GM21367 (cell line): ENCODE measurements around the gene PTCD2.
A peak's percentile ranks its signal among the peaks of the same experiment; 100 is the strongest.
"Not testable (repeated sequence)": the region's sequence is repeated elsewhere in the genome, so short reads cannot be mapped to it uniquely, and the experiment has no call there.

Experiments
- ATAC-seq: cut with Tn5 transposase; IDR thresholded peaks from one replicate; pipeline ENCODE4 v1.9.1; 2021; ENCODE audit not compliant: unreplicated experiment

PTCD2 gene

DNA sequence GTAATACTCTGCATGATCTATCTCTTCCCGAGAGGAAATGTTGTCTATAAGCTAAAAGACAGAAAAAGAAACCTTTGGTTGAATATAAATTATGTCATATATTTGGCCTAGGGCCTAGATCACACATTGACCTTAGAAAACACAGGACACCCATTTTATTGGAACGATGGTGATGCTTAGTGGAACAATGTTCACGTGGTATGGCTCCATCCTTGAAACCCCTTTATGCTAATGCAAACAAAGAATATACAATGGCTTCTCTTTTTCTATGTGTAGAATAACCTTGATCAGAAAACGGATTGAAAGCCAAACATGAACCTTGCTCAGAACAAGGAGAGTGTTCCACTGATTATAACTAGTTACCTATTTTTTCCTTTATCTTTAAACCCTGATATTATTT, 24.6 kb upstream of the PTCD2 start:
- no peak for ATAC-seq

DNA sequence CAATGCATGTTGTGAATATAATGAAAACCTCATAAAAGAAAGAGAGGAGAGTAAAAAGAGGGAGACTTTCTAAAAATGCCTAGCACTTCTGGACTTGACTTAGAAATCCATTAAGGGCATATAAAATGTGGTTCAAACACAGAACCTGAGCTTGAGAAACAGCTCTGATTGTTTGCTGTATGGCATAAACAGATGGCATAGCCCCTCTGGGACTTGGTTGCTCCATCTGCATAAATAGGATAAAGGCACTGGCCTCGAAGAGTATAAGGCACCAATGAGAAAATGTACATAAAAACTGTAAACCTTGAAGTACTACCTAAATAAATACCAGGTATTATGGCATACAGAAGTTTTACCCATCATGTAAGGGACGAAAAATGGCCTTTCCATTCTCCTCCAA, 23.9 kb upstream of the PTCD2 start:
- ATAC-seq: no peak

DNA sequence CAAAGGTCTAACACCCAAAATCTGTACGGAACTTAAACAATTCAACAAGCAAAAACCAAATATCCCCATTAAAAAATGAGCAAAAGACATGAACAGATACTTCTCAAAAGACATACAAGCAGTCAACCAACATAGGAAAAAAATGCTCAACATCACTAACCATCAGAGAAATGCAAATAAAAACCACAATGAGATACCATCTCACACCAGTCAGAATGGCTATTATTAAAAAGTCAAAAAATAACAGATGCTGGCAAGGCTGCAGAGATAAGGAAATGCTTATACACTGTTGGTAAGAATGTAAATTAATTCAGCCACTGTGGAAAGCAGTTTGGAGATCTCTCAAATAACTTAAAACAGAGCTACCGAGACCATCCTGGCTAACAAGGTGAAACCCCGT, 22.0 kb upstream of the PTCD2 start:
- ATAC-seq: peak; percentile 35

DNA sequence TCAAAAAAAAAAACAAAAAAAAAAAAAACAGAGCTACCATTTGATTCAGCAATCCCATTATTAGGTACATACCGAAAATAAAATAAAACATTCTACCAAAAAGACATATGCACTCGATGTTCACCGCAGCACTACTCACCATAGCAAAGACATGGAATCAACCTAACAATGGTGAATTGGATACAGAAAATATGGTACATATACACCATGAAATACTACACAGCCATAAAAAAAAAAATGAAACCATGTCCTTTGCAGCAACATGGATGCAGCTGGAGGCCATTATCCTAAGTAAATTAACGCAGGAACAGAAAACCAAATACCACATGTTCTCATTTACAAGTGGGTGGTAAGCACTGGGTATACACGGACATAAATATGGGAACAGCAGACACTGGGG, 21.5 kb upstream of the PTCD2 start:
- no peak for ATAC-seq

DNA sequence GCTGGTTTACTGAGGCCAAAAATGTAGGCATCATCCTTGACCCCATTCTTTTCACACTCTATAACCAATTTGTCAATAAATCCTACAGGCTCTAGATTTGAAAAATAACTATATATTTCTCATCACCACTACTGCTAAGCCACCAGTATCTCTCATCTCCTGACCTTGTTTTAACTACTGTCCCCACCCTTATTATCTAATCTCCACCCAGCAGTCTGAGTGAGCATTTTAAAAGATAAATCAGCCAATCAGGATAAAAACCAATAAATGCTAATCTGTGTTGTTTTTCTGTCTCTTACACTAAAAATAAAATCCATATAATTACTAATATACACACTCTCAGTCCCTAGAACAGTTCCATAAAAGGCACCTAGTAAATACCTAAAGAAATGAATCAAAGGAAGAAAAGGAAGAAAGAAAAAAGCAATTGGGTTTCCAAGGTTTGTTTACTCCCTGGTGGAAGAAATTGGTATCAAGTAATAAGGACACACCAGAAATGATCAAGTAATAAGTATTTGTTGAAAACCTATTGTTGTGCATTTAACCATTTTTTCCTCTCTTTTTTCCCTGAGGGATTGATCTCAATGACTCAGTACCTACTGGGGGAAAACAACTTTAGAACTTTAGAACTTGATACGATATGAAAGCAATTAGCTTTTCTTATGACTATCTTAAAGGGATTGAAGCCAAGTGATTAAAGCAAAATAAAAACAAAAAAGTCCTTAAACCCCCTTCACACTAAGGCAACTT, 19.4 kb upstream of the PTCD2 start:
- ATAC-seq: no peak

DNA sequence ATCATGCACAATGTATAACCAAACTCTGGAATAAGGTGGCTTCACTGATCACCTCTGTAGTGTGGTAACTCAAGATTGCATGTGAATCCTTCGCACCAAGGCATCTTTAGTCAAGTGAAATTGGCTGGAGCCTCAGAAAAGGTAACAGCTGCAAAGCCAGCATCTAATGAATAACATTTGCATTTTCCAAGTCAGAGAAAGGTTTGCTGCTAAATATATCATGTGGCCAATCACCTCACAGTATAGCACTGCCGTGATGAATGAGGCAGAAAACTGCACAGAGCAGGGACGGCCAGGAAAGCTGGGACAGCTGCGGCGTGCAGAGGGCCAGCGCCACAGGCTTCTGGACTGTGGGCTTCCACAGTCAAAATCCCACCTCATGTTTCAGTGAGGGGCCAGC, 18.6 kb upstream of the PTCD2 start:
- ATAC-seq: peak; percentile 61

DNA sequence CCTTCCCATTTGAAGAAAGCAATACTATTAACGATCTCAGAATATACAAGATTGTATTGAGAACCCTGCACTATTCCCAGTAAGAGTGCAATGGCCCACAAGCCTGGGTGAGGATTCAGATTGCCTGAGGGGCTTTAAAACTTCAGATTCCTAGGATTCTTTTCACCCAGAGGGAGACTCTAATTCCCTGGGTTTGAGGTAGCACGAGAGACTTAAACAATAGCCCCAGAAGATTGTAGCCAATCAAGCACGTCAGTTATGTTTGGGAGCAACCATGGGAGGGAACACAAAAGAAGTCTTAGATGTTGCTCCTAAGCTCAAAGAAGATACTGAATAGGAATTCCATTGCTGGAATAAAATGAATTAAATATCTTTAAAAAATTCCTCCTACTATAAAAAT, 18.0 kb upstream of the PTCD2 start:
- no peak for ATAC-seq

DNA sequence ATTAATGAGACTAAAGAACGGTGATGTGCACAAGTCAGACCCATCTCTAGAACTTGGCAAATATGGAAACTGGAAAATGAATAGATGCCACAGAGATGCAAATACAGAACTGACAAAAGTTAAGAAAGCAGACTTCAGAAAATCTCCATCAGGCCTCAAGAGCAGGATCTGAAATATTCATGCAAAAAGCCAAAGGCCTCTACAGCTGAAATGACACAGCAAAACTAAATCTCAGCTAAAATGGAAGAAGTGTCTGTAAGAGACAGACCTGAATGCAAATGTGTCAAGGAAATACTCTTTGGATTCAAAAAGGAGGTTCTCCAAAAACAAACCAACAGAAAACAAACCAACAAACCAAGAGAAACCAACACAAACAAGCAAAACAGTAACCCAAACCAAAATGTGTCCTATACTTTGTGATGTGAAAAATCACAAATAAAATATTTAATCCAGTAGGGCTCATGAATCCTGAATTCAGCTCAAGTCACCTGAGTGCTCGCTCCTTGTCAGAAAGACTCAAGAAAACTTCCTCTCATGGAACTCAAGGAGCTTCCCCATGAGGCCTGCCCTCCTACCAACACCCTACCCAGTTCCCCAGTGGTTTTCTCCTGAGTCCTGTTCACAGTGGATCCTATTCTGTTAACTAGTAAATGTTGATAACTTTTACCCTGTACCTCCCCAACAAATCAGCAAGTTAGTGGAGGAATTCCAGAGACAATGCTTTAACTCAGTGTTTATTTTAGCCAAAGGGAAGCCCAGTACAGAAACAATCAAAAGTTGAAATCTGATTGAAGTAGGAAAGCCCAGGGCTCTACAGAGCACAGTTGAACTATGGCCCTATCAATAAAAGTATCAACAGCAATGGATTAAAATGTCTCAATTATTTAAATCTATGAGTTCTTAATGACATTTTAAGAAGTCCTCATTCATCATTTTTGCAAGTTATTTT, 14.7 kb upstream of the PTCD2 start:
- ATAC-seq: no peak

DNA sequence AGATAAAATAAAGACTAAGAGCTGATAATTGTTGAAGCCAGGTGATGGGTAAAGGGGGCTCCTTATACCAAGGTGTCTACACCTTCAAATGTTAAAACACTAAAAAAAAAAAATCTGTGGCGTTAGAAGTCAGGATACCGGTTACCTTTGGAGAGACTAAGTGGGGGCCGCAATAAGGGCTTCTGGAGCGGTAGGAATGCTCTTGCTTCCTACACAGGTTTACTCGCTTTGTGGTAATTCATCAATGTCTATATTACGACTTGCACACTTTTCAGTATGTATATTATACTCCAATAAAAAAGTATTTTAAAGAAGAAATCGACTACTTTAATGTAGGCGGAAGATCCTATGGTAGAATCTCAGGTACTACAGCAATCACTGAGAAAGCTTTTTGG, 12.6 kb upstream of the PTCD2 start:
- ATAC-seq: no peak

DNA sequence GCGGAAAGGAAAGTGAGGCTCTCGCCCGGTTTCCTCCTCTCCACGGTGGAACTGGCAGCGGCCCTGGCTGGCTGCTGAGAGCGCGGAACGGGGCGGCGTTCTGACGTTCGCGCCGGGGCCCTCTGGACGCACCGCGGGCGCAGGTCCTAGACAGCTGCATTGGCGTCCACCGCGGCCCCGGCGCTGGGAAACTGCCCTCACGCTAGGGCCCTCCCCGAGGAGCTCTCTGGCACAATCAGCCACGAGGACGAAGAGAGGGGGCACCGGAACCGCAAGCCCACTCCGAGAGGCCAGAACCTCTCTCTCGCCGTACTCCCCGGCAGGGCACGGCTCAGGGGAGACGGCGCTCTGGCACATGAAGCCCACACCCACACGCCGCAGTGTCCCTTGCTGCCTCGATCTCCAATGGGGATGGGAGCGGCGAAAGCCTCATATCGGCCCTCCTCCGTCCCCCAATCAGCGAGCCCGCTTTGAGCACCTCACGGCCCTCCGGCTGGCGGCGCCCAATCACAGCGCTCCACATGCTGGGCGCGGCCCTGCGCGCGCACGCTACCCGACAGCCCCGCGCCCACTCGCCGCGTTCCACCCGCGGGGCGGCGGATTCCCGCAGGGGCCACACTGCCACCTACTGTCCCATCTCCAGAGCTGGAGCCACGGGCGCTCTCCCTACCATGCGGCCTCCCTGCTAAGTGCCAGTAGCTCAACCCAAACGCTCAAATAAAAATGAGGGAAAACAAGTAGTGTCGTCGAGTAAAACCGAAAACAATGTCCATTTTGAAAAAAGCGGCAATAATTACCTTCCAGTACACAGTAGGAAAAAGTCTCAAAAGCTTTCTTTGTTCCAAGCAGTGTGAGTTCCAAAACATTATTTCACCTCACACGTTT, 12.0 kb upstream of the PTCD2 start:
- ATAC-seq: peak; percentile 85

DNA sequence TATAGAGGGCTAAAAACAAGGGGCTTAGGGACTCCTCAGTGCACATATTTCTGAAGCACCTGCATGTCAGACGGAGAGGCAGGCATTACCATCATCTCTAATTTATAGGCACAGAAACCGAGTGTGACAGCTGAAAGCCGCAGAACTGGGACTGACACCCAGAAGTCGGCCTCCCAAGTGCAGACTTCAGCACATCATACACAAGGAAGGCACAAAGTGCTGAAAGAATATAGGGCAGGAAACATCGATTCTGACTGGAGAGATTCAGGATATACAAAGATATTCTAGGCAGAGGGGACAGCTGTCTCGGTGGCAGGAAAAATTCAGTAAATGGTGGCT, 11.4 kb upstream of the PTCD2 start:
- ATAC-seq: no peak

DNA sequence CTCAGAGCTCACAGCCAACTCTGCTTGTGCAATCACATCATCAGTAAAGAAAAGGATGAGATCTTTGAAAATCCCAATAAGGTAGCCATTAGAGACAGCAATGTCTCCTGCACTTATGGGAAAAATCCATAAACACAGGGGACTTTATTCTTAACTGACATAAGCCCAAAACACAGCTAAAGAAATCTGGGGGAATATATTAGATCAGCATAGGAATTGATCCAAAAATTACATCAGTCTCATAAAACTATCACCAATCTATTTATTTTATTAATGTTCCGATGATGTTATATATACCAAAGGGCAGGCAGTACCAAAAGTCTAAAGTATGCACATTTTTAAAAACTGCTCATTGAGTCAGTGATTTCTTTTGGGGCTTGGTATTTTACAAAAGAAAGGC, 7.0 kb upstream of the PTCD2 start:
- no peak for ATAC-seq

DNA sequence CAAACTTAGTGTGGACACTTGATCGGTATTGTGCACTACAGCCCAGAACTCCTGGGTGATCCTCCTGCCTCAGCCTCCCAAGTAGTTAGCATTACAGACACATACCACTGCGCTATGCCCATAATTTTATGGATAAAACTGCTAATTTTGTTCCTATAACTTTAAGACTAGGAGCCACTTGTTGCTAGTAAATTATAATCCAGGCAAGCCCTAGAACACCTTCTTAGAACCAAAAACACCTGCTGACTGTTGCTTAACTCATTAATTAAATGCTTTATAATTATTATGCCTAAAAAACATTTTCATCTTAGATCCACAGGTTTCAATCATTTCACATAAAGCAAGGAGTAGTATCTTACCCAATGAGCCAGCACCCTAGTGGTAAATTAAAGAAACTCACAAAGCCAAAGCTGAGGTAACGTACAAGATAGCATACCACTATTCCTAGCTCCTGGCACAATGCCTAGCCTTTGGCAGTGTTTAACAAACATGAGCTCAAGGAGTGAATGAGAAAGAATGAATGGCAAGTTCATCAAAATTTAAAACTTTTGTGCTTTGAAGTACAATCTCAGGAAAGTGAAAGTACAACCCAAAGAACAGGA, 5.5 kb upstream of the PTCD2 start:
- ATAC-seq: no peak

DNA sequence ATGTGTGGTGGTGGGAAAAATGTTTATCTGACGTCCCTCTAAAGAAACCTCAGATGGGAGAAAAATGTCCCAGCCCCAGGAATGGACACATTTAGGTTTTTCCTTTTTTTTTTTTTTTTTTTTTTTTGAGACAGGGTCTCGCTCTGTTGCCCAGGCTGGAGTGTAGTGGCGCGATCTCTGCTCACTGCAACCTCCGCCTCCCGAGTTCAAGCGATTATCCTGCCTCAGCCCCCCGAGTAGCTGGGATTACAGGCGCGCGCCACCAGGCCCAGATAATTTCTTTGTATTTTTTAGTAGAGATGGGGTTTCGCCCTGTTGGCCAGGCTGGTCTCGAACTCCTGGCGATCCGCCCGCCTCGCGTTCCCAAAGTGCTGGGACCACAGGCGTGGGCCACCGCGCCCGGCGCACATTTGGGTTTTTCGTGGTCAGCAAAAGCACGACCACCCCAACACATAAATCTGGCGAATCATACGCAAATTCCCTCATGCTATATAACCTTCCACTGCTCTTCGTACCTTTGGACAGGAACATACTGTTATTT, 668 bp upstream of the PTCD2 start:
- ATAC-seq: not testable (repeated sequence)

DNA sequence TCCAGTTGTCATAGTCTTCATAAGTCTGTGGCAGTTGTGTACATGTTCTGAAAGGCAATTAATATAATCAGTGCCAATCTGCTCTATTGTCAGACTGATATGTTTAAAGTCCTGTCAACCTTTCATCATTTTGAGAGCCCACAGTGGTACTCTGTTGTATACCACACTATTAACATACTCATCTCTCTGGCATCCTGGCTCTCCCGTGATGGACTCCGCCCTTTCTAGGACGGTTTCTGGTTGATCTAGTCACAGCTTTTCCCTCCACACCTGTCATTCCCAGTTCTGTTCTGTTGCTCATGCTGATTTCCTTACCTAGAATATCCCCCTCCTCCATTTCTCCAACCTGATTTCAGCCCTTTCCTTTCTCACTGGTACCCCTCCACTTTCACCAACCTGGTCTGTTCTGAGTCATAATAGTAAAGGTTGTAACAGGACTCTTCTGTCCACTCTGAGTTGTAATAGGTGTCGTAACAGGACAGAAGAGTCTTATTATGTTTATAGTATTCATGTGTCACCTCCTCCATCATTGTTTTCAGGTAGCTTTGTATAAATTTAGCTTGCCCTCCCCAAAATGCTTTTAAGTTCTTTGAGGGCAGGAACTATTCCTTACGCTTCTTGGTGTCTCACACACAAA, 4.1 kb downstream of the PTCD2 start:
- no peak for ATAC-seq

DNA sequence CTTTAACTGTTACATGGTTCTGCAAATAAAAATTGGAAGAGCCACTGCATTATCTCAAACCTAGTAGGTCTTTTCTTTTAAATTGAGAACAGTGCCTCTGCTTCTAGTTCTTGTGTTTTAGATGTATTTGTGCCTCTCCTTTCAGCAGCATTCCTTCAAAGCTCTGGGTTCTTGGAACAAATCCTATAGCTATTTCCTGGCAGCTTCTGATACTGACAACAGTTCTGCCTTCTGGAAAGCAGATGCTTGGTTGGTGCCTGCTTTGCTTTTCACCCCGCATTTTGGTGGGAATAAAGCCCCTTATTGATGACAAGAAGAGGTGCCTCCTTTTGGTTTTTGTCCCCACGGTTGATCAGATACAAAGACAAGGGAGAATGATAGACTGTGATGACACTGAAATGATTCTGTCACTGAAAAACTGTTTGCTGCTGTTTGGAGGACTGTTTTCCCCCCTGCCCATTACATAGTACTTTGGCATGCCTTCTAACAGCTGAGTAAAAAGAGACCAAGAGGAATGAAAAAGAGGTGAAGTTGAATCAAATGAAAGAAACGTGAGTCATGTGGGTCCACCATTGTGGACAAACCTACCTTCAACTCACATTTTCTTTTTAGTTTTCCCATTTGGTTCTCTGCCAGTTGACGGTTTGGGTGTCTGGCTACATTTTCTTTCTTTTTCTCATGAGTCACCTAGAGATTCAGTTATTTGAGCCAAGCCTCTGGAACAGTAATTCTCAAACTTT, 5.6 kb downstream of the PTCD2 start:
- ATAC-seq: no peak

DNA sequence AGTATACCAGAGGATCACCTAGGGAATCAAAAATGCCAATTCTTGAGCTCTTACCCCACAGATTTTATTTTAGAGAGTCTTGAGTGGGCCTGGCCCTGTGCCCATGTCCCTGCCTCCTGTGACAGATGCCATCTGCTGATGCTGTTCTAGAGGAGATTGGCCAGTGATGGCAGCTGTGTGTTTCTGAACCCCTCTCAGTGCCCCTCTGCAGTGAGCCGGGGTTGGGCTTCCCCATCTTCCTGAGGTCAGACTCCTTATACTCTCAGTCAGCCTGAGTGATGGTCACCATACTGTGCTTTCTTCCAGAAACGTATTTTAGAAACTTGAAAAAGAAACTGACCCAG, 6.1 kb downstream of the PTCD2 start:
- ATAC-seq: no peak

DNA sequence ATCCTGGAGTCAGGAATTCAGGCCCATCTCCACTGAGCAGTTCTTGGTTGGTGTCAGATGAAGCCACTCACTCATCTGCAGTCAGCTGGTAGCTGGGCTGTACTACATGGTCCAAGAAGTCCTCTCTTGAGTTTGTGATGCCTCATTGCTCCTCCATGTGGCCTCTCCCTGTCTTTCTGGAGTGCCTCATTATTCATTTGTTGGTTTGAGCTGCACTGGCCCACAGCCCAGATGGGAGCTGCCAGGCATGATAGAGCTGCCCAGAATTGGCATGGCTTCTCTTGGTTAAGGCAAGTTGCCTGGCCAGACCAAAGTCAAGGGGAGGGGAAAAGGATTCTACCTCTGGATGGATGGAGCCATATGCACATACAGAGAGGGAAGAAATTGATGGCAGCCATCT, 8.0 kb downstream of the PTCD2 start:
- ATAC-seq: no peak

DNA sequence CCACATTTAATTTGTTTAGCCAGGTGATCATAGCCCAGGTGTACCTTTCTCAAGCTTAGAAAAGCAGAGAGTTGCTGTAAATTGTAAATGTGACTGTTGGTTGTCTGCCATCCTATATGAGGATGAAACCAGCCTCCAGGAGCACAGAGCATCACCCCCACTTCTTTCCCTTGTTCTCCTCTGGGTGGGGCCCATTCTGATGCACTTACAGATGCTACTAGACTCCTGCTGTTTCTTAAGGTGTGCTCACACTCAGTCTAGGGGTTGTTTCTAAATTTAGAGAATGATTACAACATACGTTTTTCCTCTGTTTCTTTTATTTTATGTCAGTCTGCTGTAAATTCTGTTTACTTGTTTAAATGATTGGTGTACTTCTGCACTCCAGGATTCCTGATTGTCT, 10.5 kb downstream of the PTCD2 start:
- no peak for ATAC-seq

DNA sequence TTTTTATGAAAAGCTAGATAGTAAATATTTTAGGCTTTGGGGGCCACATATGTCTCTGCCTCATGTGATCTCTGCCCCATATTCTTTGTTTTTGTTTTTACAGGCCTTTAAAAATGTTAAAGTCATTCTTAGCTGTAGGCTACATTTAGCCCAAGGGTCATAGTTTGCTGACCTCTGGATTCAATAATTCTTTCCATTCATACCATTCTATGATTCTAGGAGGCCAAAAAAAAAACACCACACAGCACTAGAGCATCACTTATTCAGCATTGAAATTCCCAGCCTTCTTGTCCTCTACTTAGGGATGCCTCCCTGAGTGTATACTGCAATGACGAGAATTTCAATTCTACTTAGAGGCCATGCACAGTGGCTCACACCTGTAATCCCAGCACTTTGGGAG, 17.0 kb downstream of the PTCD2 start:
- ATAC-seq: no peak
